HepG2 (cell line): ENCODE data around the gene EIF4H. TPM values are rescaled to one million over a fixed set of nuclear protein-coding genes. Genes with fewer than 3 reads are reported as not detected.

ENCODE experiments used
- AGO1 ChIP-seq: fragments of 200-400 bp; formaldehyde crosslinking; IDR thresholded peaks from 2 replicates; pipeline ENCODE4 v1.6.1; 2017; ENCODE audit warnings: mild to moderate bottlenecking, low read depth, low read length, moderate library complexity; ENCODE audit not compliant: poor library complexity, severe bottlenecking
- HMGXB3 ChIP-seq: sonication (generic); formaldehyde crosslinking; IDR thresholded peaks from 2 replicates; pipeline ENCODE4 v1.4.0; 2020; ENCODE audit warnings: missing genetic modification reagents, borderline replicate concordance
- HNRNPLL ChIP-seq: fragments of 200-400 bp; formaldehyde crosslinking; IDR thresholded peaks from 2 replicates; pipeline ENCODE4 v1.6.1; 2017; ENCODE audit warnings: mild to moderate bottlenecking, low read depth, low read length; ENCODE audit not compliant: poor library complexity, severe bottlenecking
- KDM6A ChIP-seq: IDR thresholded peaks from 2 replicates; pipeline ENCODE4 v1.6.1; 2016; ENCODE audit warnings: low read depth
- KLF11 ChIP-seq: IDR thresholded peaks from 2 replicates; pipeline ENCODE4 v1.6.1; 2016; ENCODE audit warnings: missing compliant biosample characterization
- LCORL ChIP-seq, 2 experiments: fragments of 450-650 bp in 1 of 2; sonication (generic) in 1 of 2; formaldehyde crosslinking in 1 of 2; IDR thresholded peaks; 2 replicates each; pipeline versions ENCODE4 v1.5.0 to v1.6.1; 2017 to 2020; ENCODE audit warnings: antibody characterized with exemption in 1 of 2, missing genetic modification reagents in 1 of 2
- POLR2AphosphoS2 ChIP-seq: IDR thresholded peaks from 2 replicates; pipeline ENCODE4 v1.6.1; 2011; ENCODE audit warnings: low read depth, low read length, improper control_type of control experiment
- POLR2AphosphoS5 ChIP-seq: IDR thresholded peaks from 2 replicates; pipeline ENCODE4 v1.6.1; 2012; ENCODE audit warnings: low read depth, low read length
- TEAD2 ChIP-seq: sonication (generic); formaldehyde crosslinking; IDR thresholded peaks from 2 replicates; pipeline ENCODE4 v1.9.0; 2021; ENCODE audit warnings: missing genetic modification reagents
- TGIF2 ChIP-seq: IDR thresholded peaks from 2 replicates; pipeline ENCODE4 v1.6.1; 2016; ENCODE audit warnings: control low read depth, missing compliant biosample characterization
- ZNF484 ChIP-seq: sonication (generic); formaldehyde crosslinking; IDR thresholded peaks from 2 replicates; pipeline ENCODE4 v1.5.1; 2020; ENCODE audit warnings: mild to moderate bottlenecking, low read depth, missing genetic modification reagents, borderline replicate concordance
- ZNF574 ChIP-seq: sonication (generic); formaldehyde crosslinking; IDR thresholded peaks from 2 replicates; pipeline ENCODE4 v1.4.0; 2020; ENCODE audit warnings: missing genetic modification reagents
- ZNF709 ChIP-seq: sonication (generic); formaldehyde crosslinking; IDR thresholded peaks from 2 replicates; pipeline ENCODE4 v1.5.0; 2020; ENCODE audit warnings: mild to moderate bottlenecking, missing genetic modification reagents
- ZNF749 ChIP-seq: sonication (generic); formaldehyde crosslinking; IDR thresholded peaks from 2 replicates; pipeline ENCODE4 v1.8.0; 2022; ENCODE audit warnings: mild to moderate bottlenecking, missing genetic modification reagents, moderate library complexity, borderline replicate concordance
- polyA plus RNA-seq, 8 experiments: library from polyadenylated mRNA; depleted of rRNA in 3 of 8; stranded (reverse) in 7 of 8; unstranded in 1 of 8; fragments of >200 nt; fragmentation: Illumina TruSeq in 4 of 8; extraction: Trizol in 4 of 8; gene quantifications; 2 replicates each; pipeline versions ENCODE4 v1.2.1 to v1.2.3, GENCODE V29; 2011 to 2016; ENCODE audit warnings: low read depth in 4 of 8, missing spikeins in 1 of 8, mixed read lengths in 1 of 8; ENCODE audit not compliant: insufficient read depth in 1 of 8
- total RNA-seq, 5 experiments: library from RNA; depleted of rRNA; stranded (reverse); fragments of >200 nt; fragmentation: Illumina TruSeq; extraction: Trizol; gene quantifications; 2 replicates each; pipeline ENCODE4 v1.2.3, GENCODE V29; 2016; ENCODE audit warnings: low read depth in 1 of 5
- TF ChIP-seq, protein P1 (sequence below): sonication (generic); formaldehyde crosslinking; IDR thresholded peaks from 2 replicates; pipeline ENCODE4 v1.5.1; 2020; ENCODE audit warnings: mild to moderate bottlenecking, missing genetic modification reagents, borderline replicate concordance

EIF4H gene
- total and polyA plus RNA-seq, 2 of the 13 experiments (the other 11 are each of a cell fraction or from before 2014, with no cell fraction given), result 232 to 321 TPM

DNA sequence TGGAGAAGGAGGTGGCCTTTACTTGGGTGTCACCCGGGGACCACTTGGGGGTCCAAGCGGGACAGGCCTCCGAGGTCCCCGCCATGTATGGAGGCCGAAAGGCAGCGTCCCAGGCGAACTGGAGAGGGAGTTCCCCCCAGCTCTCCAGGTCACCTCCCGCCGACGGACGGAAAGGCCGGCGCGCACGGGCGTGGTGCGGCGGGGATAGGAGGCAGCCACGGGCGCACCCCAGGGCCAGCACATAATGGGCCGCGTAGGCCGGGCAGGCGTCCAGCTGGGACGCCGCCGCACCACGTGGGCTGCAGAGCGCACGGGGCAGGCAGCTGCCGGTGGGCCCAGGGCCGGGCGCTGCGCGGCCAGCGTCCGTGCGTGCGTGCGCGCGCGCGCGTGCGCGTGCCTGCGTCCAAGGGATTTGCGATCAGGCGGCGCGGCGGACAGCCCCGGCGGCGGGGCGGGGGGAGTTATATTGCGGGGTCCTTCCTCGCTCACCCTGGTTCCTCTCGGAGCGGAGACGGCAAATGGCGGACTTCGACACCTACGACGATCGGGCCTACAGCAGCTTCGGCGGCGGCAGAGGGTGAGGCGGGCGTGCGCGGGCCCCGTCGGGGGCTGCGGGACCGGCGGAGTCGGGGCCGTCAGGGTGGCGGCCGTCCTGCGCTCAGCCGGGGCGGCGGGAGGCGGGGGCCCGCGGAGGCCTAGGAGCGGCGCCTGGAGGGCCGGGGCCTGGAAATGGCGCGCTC, at the start of gene EIF4H (continued):
- TF ChIP-seq ZNF574 (CRISPR knock-in tag) (peak; percentile 85), POLR2AphosphoS5 (peak; percentile 81), HNRNPLL (peak; percentile 85), ZNF484 (CRISPR knock-in tag) (no peak), HMGXB3 (CRISPR knock-in tag) (0 out of 2 replicates have a peak, but pooled peaks have one; percentile 23), ZNF749 (CRISPR knock-in tag) (no peak), TGIF2 (CRISPR knock-in tag) (peak; percentile 42; the same call in 1 of the 2 replicates), TEAD2 (CRISPR knock-in tag) (no peak), KLF11 (CRISPR knock-in tag) (no peak), KDM6A (CRISPR knock-in tag) (no peak), POLR2AphosphoS2 (no peak), LCORL (IDR thresholded peaks at IDR 0.05) (no peak), LCORL (CRISPR knock-in tag; IDR thresholded peaks at IDR 0.05) (no peak), ZNF709 (CRISPR knock-in tag) (peak; percentile 18; the same call in 1 of the 2 replicates), AGO1 (no peak)
- TF ChIP-seq, protein P1, sequence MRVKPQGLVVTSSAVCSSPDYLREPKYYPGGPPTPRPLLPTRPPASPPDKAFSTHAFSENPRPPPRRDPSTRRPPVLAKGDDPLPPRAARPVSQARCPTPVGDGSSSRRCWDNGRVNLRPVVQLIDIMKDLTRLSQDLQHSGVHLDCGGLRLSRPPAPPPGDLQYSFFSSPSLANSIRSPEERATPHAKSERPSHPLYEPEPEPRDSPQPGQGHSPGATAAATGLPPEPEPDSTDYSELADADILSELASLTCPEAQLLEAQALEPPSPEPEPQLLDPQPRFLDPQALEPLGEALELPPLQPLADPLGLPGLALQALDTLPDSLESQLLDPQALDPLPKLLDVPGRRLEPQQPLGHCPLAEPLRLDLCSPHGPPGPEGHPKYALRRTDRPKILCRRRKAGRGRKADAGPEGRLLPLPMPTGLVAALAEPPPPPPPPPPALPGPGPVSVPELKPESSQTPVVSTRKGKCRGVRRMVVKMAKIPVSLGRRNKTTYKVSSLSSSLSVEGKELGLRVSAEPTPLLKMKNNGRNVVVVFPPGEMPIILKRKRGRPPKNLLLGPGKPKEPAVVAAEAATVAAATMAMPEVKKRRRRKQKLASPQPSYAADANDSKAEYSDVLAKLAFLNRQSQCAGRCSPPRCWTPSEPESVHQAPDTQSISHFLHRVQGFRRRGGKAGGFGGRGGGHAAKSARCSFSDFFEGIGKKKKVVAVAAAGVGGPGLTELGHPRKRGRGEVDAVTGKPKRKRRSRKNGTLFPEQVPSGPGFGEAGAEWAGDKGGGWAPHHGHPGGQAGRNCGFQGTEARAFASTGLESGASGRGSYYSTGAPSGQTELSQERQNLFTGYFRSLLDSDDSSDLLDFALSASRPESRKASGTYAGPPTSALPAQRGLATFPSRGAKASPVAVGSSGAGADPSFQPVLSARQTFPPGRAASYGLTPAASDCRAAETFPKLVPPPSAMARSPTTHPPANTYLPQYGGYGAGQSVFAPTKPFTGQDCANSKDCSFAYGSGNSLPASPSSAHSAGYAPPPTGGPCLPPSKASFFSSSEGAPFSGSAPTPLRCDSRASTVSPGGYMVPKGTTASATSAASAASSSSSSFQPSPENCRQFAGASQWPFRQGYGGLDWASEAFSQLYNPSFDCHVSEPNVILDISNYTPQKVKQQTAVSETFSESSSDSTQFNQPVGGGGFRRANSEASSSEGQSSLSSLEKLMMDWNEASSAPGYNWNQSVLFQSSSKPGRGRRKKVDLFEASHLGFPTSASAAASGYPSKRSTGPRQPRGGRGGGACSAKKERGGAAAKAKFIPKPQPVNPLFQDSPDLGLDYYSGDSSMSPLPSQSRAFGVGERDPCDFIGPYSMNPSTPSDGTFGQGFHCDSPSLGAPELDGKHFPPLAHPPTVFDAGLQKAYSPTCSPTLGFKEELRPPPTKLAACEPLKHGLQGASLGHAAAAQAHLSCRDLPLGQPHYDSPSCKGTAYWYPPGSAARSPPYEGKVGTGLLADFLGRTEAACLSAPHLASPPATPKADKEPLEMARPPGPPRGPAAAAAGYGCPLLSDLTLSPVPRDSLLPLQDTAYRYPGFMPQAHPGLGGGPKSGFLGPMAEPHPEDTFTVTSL, result no peak
